GM18505 (cell line): Measurements from ENCODE around the gene SIK3.

Experiments used
- ATAC-seq: cut with Tn5 transposase; IDR thresholded peaks from one replicate; pipeline ENCODE4 v1.9.1; 2021; ENCODE audit not compliant: unreplicated experiment
- POLR2A ChIP-seq: IDR thresholded peaks from 4 replicates; pipeline ENCODE4 v1.6.1; 2011; ENCODE audit warnings: borderline replicate concordance; ENCODE audit not compliant: insufficient read depth, insufficient read length; ENCODE audit errors: extremely low read depth

SIK3 gene

GRCh38 chr11:117011541-117011898 is 86.7 kb downstream of the SIK3 start:
- no peak for ATAC-seq
- no peak for TF ChIP-seq POLR2A

- ATAC-seq: no peak
- TF ChIP-seq POLR2A: no peak
Observed at GRCh38 chr11:117010808-117011540, 87.3 kb downstream of the SIK3 start.

GRCh38 chr11:117009905-117010605 is 88.2 kb downstream of the SIK3 start:
- no peak for TF ChIP-seq POLR2A
- ATAC-seq: no peak

GRCh38 chr11:117005758-117006157 is 92.5 kb downstream of the SIK3 start:
- ATAC-seq: no peak
- no peak for TF ChIP-seq POLR2A

GRCh38 chr11:117002639-117003299 is 95.5 kb downstream of the SIK3 start:
- TF ChIP-seq POLR2A: no peak
- ATAC-seq: no peak

- no peak for ATAC-seq
- no peak for TF ChIP-seq POLR2A
Observed at GRCh38 chr11:117000014-117000737, 98.1 kb downstream of the SIK3 start.

- no peak for TF ChIP-seq POLR2A
Observed at GRCh38 chr11:116997071-116997470, 101.2 kb downstream of the SIK3 start.

GRCh38 chr11:116994195-116994594 is 104.0 kb downstream of the SIK3 start:
- no peak for TF ChIP-seq POLR2A
- ATAC-seq: no peak

More at GRCh38 chr11:116997071-116997470, 101.2 kb downstream of the SIK3 start:
- no peak for ATAC-seq

GRCh38 chr11:116993599-116993998 is 104.6 kb downstream of the SIK3 start:
- ATAC-seq: no peak
- TF ChIP-seq POLR2A: no peak

- ATAC-seq: no peak
- no peak for TF ChIP-seq POLR2A
Observed at GRCh38 chr11:116991491-116991890, 106.7 kb downstream of the SIK3 start.

- no peak for TF ChIP-seq POLR2A
- ATAC-seq: no peak
Observed at GRCh38 chr11:116990811-116991210, 107.4 kb downstream of the SIK3 start.

GRCh38 chr11:116990061-116990473 is 108.2 kb downstream of the SIK3 start:
- no peak for ATAC-seq
- TF ChIP-seq POLR2A: no peak

GRCh38 chr11:116989184-116989583 is 109.0 kb downstream of the SIK3 start:
- no peak for TF ChIP-seq POLR2A
- no peak for ATAC-seq
